Activated CD8-positive, alpha-beta memory T cell treated with anti-CD3 and anti-CD28 coated beads, Interleukin-2, amount 50 U/mL, for 1 hour (primary cell): ENCODE data around the gene PTPRK.

ENCODE experiments used
- DNase-seq: peaks from one replicate; pipeline ENCODE4 v3.0.0-alpha.2; 2020; ENCODE audit errors: extremely low read depth

PTPRK gene

GRCh38 chr6:128192972-128193371 is 327.4 kb downstream of the PTPRK start:
- no peak for DNase-seq

GRCh38 chr6:128188678-128189077 is 331.7 kb downstream of the PTPRK start:
- DNase-seq: no peak

GRCh38 chr6:128186729-128187128 is 333.7 kb downstream of the PTPRK start:
- DNase-seq: no peak

GRCh38 chr6:128179876-128180438 is 340.4 kb downstream of the PTPRK start:
- DNase-seq: no peak

- no peak for DNase-seq
Observed at GRCh38 chr6:128174724-128175123, 345.7 kb downstream of the PTPRK start.

GRCh38 chr6:128172752-128173682 is 347.4 kb downstream of the PTPRK start:
- no peak for DNase-seq

- no peak for DNase-seq
Observed at GRCh38 chr6:128172081-128172480, 348.3 kb downstream of the PTPRK start.

- DNase-seq: no peak
Observed at GRCh38 chr6:128171182-128171581, 349.2 kb downstream of the PTPRK start.

GRCh38 chr6:128168244-128168643 is 352.2 kb downstream of the PTPRK start:
- no peak for DNase-seq

GRCh38 chr6:128167552-128167951 is 352.8 kb downstream of the PTPRK start:
- DNase-seq: no peak

- DNase-seq: no peak
Observed at GRCh38 chr6:128164254-128164653, 356.1 kb downstream of the PTPRK start.

GRCh38 chr6:128162423-128162822 is 358.0 kb downstream of the PTPRK start:
- no peak for DNase-seq

GRCh38 chr6:128161839-128162238 is 358.6 kb downstream of the PTPRK start:
- DNase-seq: no peak

- no peak for DNase-seq
Observed at GRCh38 chr6:128161263-128161662, 359.1 kb downstream of the PTPRK start.

- no peak for DNase-seq
Observed at GRCh38 chr6:128158496-128158895, 361.9 kb downstream of the PTPRK start.

GRCh38 chr6:128156321-128157111 is 363.9 kb downstream of the PTPRK start:
- DNase-seq: no peak

GRCh38 chr6:128155826-128156225 is 364.6 kb downstream of the PTPRK start:
- DNase-seq: no peak

- no peak for DNase-seq
Observed at GRCh38 chr6:128152551-128152950, 367.8 kb downstream of the PTPRK start.

- no peak for DNase-seq
Observed at GRCh38 chr6:128150376-128150775, 370.0 kb downstream of the PTPRK start.

GRCh38 chr6:128149796-128150195 is 370.6 kb downstream of the PTPRK start:
- no peak for DNase-seq

- DNase-seq: no peak
Observed at GRCh38 chr6:128144320-128144719, 376.1 kb downstream of the PTPRK start.

GRCh38 chr6:128141932-128142331 is 378.5 kb downstream of the PTPRK start:
- no peak for DNase-seq
